Karpas-422 (cell line): ENCODE measurements around the gene OSBP. TPM values are rescaled to one million over a fixed set of nuclear protein-coding genes. Genes with fewer than 3 reads are reported as not detected.
A peak's percentile ranks its signal among the peaks of the same experiment; 100 is the strongest.

Source experiments
- DNase-seq: peaks from one replicate; pipeline ENCODE4 v3.0.0-alpha.2; 2015
- H2AFZ ChIP-seq: fragments of 200-600 bp; sonication (generic); 2 replicates; pipeline ENCODE4 v1.6.1; 2014; ENCODE audit warnings: antibody characterized with exemption, low read length, mixed read lengths
- H3K27ac ChIP-seq: fragments of 200-600 bp; sonication (generic); 2 replicates; pipeline ENCODE4 v1.5.1; 2014; ENCODE audit warnings: mild to moderate bottlenecking, low read length, moderate library complexity
- H3K27me3 ChIP-seq: fragments of 200-600 bp; sonication (generic); 2 replicates; pipeline ENCODE4 v1.6.1; 2014; ENCODE audit warnings: low read length, mixed read lengths
- H3K36me3 ChIP-seq: fragments of 200-600 bp; sonication (generic); 2 replicates; pipeline ENCODE4 v1.6.1; 2014; ENCODE audit warnings: low read length, mixed read lengths; ENCODE audit not compliant: insufficient read depth
- H3K4me1 ChIP-seq: fragments of 200-600 bp; sonication (generic); 2 replicates; pipeline ENCODE4 v1.6.1; 2014; ENCODE audit warnings: mild to moderate bottlenecking, low read length, mixed read lengths
- H3K4me2 ChIP-seq: fragments of 200-600 bp; sonication (generic); 2 replicates; pipeline ENCODE4 v1.6.1; 2014; ENCODE audit warnings: low read length, low read depth, mild to moderate bottlenecking; ENCODE audit not compliant: poor library complexity, severe bottlenecking
- H3K4me3 ChIP-seq: fragments of 200-600 bp; sonication (generic); 2 replicates; pipeline ENCODE4 v1.5.1; 2014; ENCODE audit warnings: mild to moderate bottlenecking, antibody characterized with exemption, low read length, mixed read lengths
- H3K79me2 ChIP-seq: fragments of 200-600 bp; sonication (generic); 2 replicates; pipeline ENCODE4 v1.6.1; 2014; ENCODE audit warnings: mild to moderate bottlenecking, low read length, mixed read lengths
- H3K9ac ChIP-seq: fragments of 200-600 bp; sonication (generic); 2 replicates; pipeline ENCODE4 v1.6.0; 2014; ENCODE audit warnings: low read length
- H3K9me2 ChIP-seq: fragments of 200-600 bp; sonication (generic), shearing (Covaris generic); replicated peaks from 2 replicates; pipeline ENCODE4 v1.6.0; 2014; ENCODE audit warnings: mild to moderate bottlenecking, low read length, moderate library complexity; ENCODE audit not compliant: insufficient read depth
- H3K9me3 ChIP-seq: fragments of 300-700, 200-600 bp; sonication (generic); 2 replicates; pipeline ENCODE4 v1.6.1; 2014; ENCODE audit warnings: low read length, mixed read lengths
- H4K20me1 ChIP-seq: fragments of 200-600 bp; sonication (generic); 2 replicates; pipeline ENCODE4 v1.6.1; 2014; ENCODE audit warnings: mild to moderate bottlenecking, antibody characterized with exemption, low read length, low read depth; ENCODE audit not compliant: insufficient read depth
- total RNA-seq: library from RNA; depleted of rRNA; stranded (reverse); fragments of >200 nt; shearing (Covaris generic); gene quantifications from 2 replicates; pipeline ENCODE4 v1.2.3, GENCODE V29; 2014; ENCODE audit warnings: low replicate concordance

Gene OSBP
- total RNA-seq, 1 experiment from 2014 or later: 29.7 TPM

- no peak for DNase-seq
These were observed 41.1 kb downstream of the OSBP start for GRCh38 chr11:59574467-59574866.

GRCh38 chr11:59573216-59573615 lies 42.4 kb downstream of the OSBP start:
- H3K36me3 ChIP-seq: peaks cover 29% of the 10 kb centered on the region
- no peaks in the 10 kb centered on the region for H3K9me3 ChIP-seq
- H3K4me2 ChIP-seq: no peak overlapping the region
- H3K79me2 ChIP-seq: no peaks in the 10 kb centered on the region
- H4K20me1 ChIP-seq: no peaks in the 10 kb centered on the region
- H2AFZ ChIP-seq: no peak overlapping the region
- no peak overlapping the region for H3K9ac ChIP-seq
- no peaks in the 10 kb centered on the region for H3K4me1 ChIP-seq
- H3K27me3 ChIP-seq: no peaks in the 10 kb centered on the region
- DNase-seq: no peak
- H3K4me3 ChIP-seq: no peak overlapping the region
- no peaks in the 10 kb centered on the region for H3K9me2 ChIP-seq
- H3K27ac ChIP-seq: no peak overlapping the region

More at GRCh38 chr11:59574467-59574866, 41.1 kb downstream of the OSBP start:
- Histone ChIP-seq H3K4me1 (no peaks in the 10 kb centered on the region), H3K9ac (no peak overlapping the region), H3K36me3 (peaks cover 31% of the 10 kb centered on the region), H3K79me2 (no peaks in the 10 kb centered on the region), H3K27ac (no peak overlapping the region), H4K20me1 (no peaks in the 10 kb centered on the region), H2AFZ (no peak overlapping the region), H3K9me3 (no peaks in the 10 kb centered on the region), H3K27me3 (no peaks in the 10 kb centered on the region), H3K9me2 (no peaks in the 10 kb centered on the region), H3K4me2 (no peak overlapping the region), H3K4me3 (no peak overlapping the region)

GRCh38 chr11:59572091-59572490 lies 43.5 kb downstream of the OSBP start:
- Histone ChIP-seq H3K27ac (no peak overlapping the region), H3K79me2 (no peaks in the 10 kb centered on the region), H3K4me3 (no peak overlapping the region), H3K9me2 (no peaks in the 10 kb centered on the region), H2AFZ (no peak overlapping the region), H3K36me3 (peaks cover 25% of the 10 kb centered on the region), H3K4me1 (no peaks in the 10 kb centered on the region), H3K27me3 (no peaks in the 10 kb centered on the region), H3K4me2 (no peak overlapping the region), H4K20me1 (no peaks in the 10 kb centered on the region), H3K9me3 (no peaks in the 10 kb centered on the region), H3K9ac (no peak overlapping the region)
- no peak for DNase-seq

GRCh38 chr11:59562292-59562691 lies 53.3 kb downstream of the OSBP start:
- Histone ChIP-seq H3K4me1 (peaks cover 33% of the 10 kb centered on the region), H3K27me3 (no peaks in the 10 kb centered on the region), H3K27ac (no peak overlapping the region), H3K4me3 (no peak overlapping the region), H3K4me2 (no peak overlapping the region), H3K9me3 (no peaks in the 10 kb centered on the region), H3K9me2 (no peaks in the 10 kb centered on the region), H4K20me1 (no peaks in the 10 kb centered on the region), H3K9ac (no peak overlapping the region), H2AFZ (no peak overlapping the region), H3K79me2 (no peaks in the 10 kb centered on the region), H3K36me3 (no peaks in the 10 kb centered on the region)
- no peak for DNase-seq

DNA sequence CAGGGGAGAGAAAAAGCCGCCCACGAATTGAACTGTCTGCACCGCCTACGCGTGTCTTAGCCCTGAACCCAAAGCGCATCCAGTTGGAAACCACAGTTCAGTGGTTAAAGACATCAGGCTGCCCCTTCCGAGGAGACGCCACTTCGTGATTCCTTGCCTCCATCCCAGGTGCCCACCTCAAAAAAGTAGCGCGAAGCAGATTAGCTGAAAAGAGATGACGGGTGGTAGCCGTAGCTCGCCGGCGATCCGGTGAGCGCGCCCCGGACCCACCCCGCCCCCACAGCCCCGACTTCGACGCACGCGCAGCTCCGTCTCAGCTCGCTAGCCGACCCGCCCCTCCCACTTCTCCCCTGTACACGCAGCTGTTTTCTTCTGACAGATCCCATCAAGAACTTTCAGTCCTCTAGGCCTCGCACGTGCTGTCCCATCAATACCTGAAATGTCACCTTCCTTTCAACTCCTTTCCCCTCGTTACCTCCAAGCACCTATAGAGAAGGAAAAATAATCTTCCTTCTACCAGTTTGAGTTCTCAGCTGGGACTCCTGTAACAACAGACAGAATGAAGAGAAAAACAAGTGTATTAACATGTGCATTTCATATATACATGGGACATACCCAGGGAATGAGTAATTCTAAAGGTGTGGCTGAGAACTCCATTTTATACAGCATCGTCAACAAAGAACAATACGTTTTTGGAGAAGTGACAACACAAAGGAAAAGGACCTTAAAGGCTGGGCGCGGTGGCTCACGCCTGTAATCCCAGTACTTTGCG lies 54.7 kb downstream of the OSBP start:
- H3K79me2 ChIP-seq: no peaks in the 10 kb centered on the region
- peak overlapping the region; percentile 94 for H3K4me2 ChIP-seq
- DNase-seq: peak; percentile 93
- H3K4me3 ChIP-seq: peak overlapping the region; percentile 87
- H3K9me3 ChIP-seq: no peaks in the 10 kb centered on the region
- H3K27me3 ChIP-seq: no peaks in the 10 kb centered on the region
- no peaks in the 10 kb centered on the region for H4K20me1 ChIP-seq
- H3K9me2 ChIP-seq: no peaks in the 10 kb centered on the region
- H2AFZ ChIP-seq: peak overlapping the region; percentile 99
- no peaks in the 10 kb centered on the region for H3K36me3 ChIP-seq
- peaks cover 38% of the 10 kb centered on the region for H3K4me1 ChIP-seq
- peak overlapping the region; percentile 83 for H3K9ac ChIP-seq
- 0 out of 2 replicates have a peak overlapping the region, but pooled peaks have one; percentile 22 for H3K27ac ChIP-seq

- Histone ChIP-seq H3K79me2 (no peaks in the 10 kb centered on the region), H3K9ac (peak overlapping the region; percentile 83), H3K9me3 (no peaks in the 10 kb centered on the region), H3K27ac (0 out of 2 replicates have a peak overlapping the region, but pooled peaks have one; percentile 22), H4K20me1 (no peaks in the 10 kb centered on the region), H3K4me1 (peaks cover 32% of the 10 kb centered on the region), H3K27me3 (no peaks in the 10 kb centered on the region), H3K4me2 (peak overlapping the region; percentile 94), H3K36me3 (no peaks in the 10 kb centered on the region), H3K4me3 (peak overlapping the region; percentile 87), H3K9me2 (no peaks in the 10 kb centered on the region), H2AFZ (peak overlapping the region; percentile 99)
- peak; percentile 92 for DNase-seq
These were observed 55.3 kb downstream of the OSBP start for GRCh38 chr11:59560290-59560701.

- no peak for DNase-seq
- Histone ChIP-seq H3K9me2 (no peaks in the 10 kb centered on the region), H3K79me2 (no peaks in the 10 kb centered on the region), H3K9ac (peak overlapping the region; percentile 83), H3K4me1 (peaks cover 32% of the 10 kb centered on the region), H3K4me3 (peak overlapping the region; percentile 87; the same call in 1 of the 2 replicates), H3K9me3 (no peaks in the 10 kb centered on the region), H3K4me2 (peak overlapping the region; percentile 94), H2AFZ (no peak overlapping the region), H3K27me3 (no peaks in the 10 kb centered on the region), H3K36me3 (no peaks in the 10 kb centered on the region), H3K27ac (no peak overlapping the region), H4K20me1 (no peaks in the 10 kb centered on the region)
These were observed 55.7 kb downstream of the OSBP start for GRCh38 chr11:59559886-59560285.

- Histone ChIP-seq H3K9ac (no peak overlapping the region), H3K27me3 (no peaks in the 10 kb centered on the region), H3K36me3 (no peaks in the 10 kb centered on the region), H3K4me3 (peak overlapping the region; percentile 42; the same call in 1 of the 2 replicates), H3K4me2 (peak overlapping the region; percentile 51), H2AFZ (no peak overlapping the region), H3K79me2 (no peaks in the 10 kb centered on the region), H4K20me1 (no peaks in the 10 kb centered on the region), H3K9me3 (no peaks in the 10 kb centered on the region), H3K9me2 (no peaks in the 10 kb centered on the region), H3K4me1 (peaks cover 32% of the 10 kb centered on the region), H3K27ac (no peak overlapping the region)
- no peak for DNase-seq
These were observed 57.3 kb downstream of the OSBP start for GRCh38 chr11:59558270-59558643.
